GM21825 (cell line): ENCODE results near the gene INS.

ENCODE experiments used
- ATAC-seq: cut with Tn5 transposase; IDR thresholded peaks from one replicate; pipeline ENCODE4 v1.9.1; 2021; ENCODE audit warnings: mild to moderate bottlenecking, moderate library complexity; ENCODE audit not compliant: unreplicated experiment

INS gene

GRCh38 chr11:2167141-2168045 lies 6.4 kb upstream of the INS start:
- no peak for ATAC-seq

DNA sequence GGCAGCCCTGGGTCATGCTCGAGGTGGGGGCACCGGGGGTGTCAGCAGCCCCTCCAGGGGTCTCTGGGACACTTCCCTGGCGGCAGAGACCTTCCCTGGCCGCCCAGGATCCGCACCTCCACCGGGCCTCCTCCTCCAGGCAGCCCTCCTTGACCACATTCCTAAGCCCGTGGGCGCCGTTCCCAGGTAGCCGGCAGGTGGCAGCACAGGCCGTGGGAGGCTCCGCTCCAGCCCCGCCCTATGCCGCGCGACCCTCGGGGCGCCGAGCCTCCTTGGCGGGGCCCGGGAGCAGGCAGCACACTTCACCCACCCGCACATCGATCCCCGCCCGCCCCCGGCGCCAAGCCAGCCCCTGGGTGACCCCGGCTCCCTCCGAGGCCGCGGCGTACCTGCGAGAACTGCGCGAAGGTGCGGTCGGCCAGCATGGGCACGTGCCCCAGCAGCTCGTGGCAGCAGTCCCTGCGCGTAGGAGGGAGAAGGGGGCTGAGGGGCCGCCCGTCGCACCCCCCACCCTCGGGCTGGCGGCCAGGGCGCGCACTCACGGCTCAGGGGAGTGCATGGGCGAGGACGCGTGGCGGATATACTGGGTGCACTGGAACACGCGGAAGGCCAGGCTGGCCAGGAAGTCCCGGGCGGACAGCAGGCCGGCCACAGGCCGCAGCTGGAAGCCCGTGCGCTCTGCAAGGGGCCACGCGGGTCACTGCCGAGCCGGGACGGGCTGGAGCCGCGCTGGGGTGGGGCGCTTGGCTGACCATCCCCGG lies 5.3 kb upstream of the INS start:
- ATAC-seq = no peak

DNA sequence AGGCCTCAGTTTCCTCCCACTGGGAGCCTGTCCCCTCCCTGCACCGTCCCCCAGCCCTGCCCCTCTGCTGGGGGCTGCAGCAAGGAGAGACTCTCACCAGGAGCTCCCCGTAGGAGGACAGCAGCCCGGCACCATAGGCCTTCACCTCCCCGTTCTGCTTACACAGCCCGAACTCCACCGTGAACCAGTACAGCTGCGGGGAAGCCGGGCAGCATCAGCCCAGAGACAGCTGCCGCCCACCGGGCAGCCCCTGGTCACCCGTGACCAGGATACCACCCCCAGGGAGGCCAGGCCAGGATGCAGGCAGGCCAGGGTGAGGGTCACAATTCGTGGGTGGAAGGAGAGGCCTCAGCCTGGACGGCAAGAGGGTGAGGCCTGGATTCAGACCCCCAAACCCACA lies 4.6 kb upstream of the INS start:
- no peak for ATAC-seq

DNA sequence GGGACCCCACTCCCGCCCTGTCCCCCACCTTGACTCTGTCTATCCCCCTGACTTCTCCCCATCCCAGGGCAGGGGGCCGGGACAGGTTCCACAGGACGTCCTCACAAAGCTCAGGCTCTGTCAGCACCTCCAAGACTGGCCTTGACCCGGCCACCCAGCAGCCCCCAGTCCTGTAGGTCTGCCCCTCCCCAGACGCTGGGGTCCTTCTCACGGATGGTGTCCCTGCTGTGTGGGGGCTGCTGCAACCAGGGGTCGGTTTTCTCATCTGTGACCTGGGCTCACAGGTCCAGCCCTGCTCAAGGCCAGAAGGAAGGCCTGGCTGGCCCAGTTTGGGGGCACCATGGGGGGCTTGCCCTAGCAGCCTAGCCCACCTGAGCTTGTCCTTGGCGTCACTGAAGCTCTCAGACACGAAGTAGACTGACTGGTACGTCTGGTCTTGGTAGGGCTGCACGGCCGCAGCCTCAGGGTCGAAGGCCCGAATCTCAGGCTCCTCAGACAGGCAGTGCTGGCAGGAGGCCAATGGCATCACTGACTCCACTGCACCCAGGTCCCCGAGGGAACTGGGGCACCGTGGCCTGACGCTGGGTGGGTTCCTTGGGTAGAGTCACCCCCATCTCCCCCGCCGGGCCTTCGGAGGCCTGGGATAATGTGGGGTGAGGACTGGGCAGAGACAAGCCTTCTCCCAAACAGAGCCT lies 4.0 kb upstream of the INS start:
- ATAC-seq = no peak

DNA sequence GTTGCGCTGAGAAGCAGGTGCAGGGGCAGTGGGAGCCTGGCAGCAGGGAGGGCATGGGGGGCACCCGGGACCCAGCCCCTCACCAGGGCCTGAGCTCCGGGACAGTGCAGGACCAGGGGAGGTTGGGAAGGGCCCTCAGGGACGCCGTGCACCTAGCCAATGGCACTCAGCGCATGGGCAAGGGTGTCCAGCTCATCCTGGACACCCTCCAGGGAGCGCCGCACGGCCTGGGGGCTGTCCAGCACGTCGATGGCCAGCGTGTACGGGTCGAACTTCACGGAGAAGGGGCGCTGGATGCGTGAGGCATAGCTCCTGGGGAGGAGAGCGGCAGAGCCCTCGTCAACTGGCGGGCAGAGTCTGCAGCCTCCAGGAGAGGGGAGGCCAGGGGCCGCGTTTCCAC lies 3.1 kb upstream of the INS start:
- no peak for ATAC-seq

DNA sequence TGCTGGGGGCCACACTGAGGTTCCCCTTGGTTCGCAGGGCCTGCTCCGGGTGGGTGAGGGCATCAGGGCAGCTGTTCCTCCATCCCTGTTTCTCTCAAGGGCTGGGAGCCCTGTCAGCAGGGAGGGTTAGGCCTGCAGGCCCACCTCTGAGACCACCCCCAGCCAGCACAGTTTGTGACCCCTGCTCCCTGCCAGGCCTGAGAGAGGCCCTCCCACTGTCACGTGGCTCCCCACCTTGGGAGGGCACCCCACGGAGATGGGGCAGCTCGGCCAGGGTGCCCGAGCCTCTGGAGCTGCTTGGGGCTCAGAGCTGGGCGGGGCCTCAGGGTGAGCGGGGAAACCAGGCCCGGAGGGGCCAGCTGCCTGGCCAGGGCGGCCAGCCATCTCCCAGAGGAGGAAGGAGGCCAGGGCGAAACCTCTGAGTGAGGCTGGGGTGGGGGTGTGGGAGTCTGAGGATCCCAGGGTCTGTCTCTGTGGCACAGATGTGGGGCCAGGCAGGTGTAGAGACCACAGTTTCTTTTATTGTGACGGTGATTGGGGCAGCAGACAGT lies 2.5 kb upstream of the INS start:
- ATAC-seq = no peak

DNA sequence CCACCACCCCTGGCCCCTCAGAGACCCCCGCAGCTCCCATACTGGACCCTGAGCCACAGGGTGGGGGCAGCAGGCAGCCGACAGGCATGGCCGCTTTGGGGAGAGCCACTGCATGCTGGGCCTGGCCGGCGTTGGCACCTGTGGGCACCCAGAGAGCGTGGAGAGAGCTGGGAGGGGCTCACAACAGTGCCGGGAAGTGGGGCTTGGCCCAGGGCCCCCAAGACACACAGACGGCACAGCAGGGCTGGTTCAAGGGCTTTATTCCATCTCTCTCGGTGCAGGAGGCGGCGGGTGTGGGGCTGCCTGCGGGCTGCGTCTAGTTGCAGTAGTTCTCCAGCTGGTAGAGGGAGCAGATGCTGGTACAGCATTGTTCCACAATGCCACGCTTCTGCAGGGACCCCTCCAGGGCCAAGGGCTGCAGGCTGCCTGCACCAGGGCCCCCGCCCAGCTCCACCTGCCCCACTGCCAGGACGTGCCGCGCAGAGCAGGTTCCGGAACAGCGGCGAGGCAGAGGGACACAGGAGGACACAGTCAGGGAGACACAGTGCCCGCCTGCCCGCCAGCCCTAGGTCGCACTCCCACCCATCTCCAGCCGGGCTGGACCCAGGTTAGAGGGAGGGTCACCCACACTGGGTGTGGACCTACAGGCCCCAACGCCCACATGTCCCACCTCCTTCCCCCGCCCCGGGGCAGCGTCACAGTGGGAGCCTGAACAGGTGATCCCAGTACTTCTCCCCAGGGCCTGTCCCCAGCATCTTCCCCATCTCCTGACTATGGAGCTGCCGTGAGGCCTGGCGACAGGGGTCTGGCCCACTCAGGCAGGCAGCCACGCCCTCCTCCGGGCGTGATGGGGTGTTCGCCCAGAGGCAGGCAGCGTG lies 1.2 kb downstream of the INS start:
- ATAC-seq = no peak

GRCh38 chr11:2158966-2159365 lies 2.0 kb downstream of the INS start:
- ATAC-seq = no peak

- ATAC-seq = no peak
These were observed 2.7 kb downstream of the INS start for GRCh38 chr11:2158296-2158737.

- no peak for ATAC-seq
These were observed 3.5 kb downstream of the INS start for GRCh38 chr11:2157294-2158040.

- ATAC-seq = no peak
These were observed 4.4 kb downstream of the INS start for GRCh38 chr11:2156416-2157182.

DNA sequence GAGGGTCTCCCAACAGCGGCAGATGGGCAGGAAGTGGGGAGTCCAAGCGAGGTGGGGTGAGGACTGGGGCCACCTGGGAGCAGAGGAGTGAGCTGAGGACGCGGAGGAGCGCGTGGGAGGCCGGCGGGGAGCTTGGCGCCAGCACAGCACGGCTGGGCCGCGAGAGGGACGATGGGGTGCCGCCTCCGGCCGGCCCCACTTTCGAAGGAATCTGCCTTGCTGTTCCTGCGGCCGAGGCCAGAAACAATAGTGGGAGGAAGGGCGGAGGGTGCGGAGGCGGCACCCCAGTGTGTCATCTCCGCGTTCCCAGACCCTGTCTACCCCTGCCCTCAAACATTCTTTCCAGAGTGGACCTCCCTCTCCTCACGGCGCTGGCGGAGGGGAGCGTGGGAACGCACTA lies 5.5 kb downstream of the INS start:
- no peak for ATAC-seq

DNA sequence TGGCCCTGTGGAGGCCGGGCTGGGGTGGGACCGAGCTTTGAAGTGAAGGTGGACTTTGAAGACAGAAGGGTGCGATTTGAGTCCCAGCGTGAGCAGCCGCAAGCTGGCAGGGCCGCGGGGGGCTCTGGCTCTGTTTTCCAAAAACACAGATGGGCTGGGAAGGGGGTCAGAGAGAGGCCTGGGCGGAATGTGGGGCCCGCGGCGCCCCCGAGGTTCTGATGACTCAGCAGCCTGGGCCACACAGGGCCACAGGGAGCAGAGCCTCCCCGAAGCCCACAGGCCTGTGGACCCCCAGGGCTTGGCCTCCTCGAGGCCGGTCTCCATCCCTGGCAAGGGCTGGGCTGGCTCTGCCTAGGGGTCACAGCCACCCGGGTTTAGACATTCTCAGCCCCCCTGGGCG lies 6.1 kb downstream of the INS start:
- ATAC-seq = no peak

DNA sequence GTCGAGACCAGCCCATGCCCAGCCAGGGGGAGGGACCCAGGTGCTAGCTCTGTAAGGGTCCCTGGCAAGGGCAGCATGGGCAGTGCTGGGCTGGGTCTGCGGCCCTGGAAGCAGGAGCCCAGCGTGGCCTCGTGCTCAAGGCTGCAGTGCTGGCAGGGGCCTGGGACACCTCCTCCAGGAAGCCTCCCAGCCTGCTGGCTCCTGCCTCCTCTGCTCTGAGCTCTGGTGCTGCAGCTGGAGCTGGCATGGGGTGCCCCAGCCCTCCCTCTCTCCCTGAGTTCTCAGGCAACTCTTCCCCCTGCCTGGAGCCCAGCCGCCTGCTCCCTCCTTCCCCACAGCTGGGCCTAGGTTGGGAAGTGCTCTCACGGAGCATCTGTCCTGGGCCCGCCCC lies 6.8 kb downstream of the INS start:
- no peak for ATAC-seq

- ATAC-seq = no peak
These were observed 7.3 kb downstream of the INS start for GRCh38 chr11:2153581-2154194.

GRCh38 chr11:2151500-2152257 lies 9.3 kb downstream of the INS start:
- no peak for ATAC-seq
